ENCODE data around the gene SGPL1.
"Not testable (repeated sequence)": the region's sequence is repeated elsewhere in the genome, so short reads cannot be mapped to it uniquely, and the experiment has no call there.

The SGPL1 gene, protein sequence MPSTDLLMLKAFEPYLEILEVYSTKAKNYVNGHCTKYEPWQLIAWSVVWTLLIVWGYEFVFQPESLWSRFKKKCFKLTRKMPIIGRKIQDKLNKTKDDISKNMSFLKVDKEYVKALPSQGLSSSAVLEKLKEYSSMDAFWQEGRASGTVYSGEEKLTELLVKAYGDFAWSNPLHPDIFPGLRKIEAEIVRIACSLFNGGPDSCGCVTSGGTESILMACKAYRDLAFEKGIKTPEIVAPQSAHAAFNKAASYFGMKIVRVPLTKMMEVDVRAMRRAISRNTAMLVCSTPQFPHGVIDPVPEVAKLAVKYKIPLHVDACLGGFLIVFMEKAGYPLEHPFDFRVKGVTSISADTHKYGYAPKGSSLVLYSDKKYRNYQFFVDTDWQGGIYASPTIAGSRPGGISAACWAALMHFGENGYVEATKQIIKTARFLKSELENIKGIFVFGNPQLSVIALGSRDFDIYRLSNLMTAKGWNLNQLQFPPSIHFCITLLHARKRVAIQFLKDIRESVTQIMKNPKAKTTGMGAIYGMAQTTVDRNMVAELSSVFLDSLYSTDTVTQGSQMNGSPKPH

DNA sequence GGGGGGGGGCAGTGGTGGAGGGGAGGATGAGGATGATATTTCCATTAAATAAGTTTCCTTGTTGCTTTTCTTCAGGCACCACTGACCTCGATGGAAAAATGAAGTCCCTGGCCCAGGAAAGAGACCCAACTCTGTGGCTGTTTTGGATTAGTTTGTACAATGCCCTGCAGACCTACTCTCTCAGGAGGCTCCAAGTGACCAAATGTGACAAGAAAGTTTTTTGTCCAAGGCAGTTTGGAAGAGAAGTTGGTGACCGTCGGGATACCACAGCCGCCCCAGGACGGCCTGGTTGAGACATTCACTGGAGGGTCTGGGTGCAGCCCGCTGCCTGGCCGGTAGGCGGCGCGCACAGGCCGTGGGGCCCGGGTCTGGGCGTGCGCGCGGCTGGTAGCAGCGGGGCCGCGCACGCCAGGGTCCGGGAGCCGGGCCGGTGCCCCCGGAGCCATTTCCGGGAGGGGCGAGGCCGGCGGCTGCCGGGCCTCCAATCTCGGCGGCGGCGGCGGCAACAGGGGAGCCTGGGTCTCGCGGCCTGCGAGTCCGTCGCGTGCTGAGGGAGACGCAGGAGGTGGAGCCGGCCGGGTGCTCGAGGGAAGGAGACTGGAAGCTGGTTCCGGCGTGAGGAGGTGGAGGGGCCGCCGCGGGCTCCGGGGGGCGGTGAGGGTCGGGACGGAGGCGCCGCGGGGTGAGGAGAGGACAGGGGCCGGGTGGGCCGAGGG is at the start of gene SGPL1:
Gene SGPL1 (plus strand): TSS at position 445 of the 716 bp plus-strand sequence. CDS start 906 bp downstream, outside the sequence.
- in situ Hi-C loops (cut with MboI; ENCODE audit: low sequenced_read_pairs), result no loop called here

DNA sequence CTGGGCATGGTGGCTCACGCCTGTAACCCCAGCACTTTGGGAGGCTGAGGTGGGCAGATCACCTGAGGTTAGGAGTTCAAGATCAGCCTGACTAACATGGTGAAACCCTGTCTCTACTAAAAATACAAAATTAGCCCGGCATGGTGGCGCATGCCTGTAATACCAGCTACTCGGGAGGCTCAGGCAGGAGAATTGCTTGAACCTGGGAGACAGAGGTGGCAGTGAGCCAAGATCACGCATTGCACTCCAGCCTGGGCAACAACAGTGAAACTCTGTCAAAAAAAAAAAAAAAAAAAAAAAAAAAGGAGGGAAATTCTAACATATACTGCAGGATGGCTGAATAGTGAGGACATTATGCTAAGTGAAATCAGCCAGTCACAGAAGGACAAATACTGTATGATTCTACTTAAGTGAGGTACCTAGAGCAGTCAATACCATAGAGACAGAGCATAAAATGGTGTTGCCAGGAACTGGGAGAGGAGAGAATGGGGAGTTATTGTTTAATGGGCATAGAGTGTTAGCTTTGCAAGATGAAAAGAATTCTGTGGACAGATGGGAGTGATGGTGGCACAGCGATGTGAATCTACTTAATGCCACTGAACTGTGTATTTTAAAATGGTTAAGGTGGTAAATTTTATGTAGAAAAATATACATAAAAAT is 47.6 kb upstream of the SGPL1 start:
- in situ Hi-C loops (cut with MboI; ENCODE audit: low sequenced_read_pairs), result loop anchor here (10.0 kb wide), 1 partner anchor 223 kb away; no protein-coding TSS in a partner anchor

DNA sequence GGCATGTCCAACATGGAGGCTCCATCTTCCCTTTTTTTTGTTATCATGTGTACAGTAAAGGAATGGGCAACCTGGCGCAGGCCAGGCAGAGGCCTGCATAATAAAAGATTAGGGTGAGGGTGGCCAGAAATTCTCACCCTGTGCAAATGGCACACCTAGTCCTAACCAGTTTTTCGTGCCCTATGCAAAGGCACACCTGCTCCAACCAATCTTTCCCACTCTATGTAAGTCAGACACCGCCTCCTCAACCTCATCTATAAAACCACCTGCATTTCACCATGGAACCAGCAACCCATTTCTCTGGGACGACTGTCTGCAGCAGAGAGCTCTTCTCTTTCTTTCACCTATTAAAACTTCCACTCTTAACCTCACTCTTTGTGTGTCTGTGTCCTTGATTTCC is 46.6 kb upstream of the SGPL1 start:
- in situ Hi-C loops (cut with MboI; ENCODE audit: low sequenced_read_pairs), result loop anchor here (10.0 kb wide), 1 partner anchor 224 kb away; no protein-coding TSS in a partner anchor

DNA sequence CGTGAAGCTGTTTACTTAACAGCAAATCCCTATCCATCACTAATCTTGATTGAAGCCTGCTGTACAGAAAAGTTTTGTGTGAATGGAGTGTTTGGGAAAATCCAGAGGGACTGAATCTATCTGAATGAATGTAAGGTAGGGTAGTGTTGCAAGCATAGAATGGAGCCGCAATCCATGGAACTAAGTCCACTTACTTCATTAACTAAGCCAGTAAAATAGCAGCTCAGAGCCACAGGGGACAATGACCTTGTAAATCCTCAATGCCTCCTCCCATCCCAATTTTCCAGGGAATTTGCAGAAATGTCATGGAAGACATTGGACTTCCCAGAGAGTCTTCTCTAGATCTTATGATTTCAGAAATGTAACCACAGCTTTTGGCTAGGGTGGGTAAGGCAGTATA is 45.7 kb upstream of the SGPL1 start:
- in situ Hi-C loops (cut with MboI; ENCODE audit: low sequenced_read_pairs), result no loop called here

DNA sequence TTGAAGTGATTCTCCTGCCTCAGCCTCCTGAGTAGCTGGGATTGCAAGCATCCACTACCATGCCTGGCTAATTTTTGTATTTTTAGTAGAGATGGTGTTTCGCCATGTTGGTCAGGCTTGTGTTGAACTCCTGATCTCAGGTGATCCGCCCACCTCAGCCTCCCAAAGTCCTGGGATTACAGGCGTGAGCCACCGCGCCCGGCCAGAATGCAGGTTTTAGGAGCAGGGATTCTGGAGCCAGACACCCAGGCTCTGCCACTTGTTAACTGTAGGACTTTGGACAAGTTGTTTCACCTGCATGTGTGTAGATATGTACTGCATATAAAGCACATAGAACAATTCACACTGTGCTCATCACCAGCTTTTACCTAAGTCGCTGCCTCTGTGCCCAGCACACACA is 45.2 kb upstream of the SGPL1 start:
- in situ Hi-C loops (cut with MboI; ENCODE audit: low sequenced_read_pairs), result not testable (repeated sequence)

DNA sequence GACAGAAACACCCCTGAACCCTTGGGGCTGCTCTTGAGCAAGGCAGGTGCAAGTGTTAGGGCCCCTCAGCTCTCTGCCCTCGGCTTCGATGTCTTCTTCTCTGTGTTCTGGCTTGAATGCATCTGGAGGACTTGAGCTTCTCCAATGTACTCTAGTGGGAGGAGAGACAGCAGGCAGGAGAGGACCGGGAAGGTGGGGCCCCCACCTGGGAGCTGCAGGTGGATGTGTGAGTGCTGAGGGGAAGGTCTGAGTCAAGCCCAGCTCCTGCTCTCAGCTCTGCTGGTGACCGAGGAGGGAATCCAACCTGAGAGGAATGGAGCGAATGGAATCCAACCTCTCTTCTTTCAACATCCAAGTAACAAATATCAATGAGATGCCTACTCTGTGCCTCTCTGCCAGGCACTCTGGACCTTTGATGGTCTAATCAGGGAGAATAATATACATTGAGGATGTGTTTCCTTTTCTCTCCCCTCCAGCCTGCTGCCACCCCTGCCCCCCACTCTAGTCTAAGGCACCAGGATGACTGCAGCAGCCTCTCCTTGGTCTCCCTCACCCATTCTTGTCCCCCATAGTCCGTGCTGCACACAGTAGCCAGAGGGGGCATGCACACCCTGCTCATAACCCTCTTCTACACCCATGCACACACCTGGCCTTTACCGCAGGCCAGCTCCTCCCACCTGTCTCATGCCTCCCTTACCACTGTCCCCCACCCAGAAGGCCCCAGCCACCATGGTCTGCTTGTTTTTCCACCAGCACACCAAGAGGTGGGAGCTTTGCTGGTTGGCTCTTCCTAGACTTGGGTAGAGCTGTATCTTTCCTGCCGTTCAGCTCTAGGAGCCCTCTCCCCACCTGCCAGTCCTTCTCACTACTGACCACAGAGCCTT is 44.2 kb upstream of the SGPL1 start:
- in situ Hi-C loops (cut with MboI; ENCODE audit: low sequenced_read_pairs), result no loop called here

DNA sequence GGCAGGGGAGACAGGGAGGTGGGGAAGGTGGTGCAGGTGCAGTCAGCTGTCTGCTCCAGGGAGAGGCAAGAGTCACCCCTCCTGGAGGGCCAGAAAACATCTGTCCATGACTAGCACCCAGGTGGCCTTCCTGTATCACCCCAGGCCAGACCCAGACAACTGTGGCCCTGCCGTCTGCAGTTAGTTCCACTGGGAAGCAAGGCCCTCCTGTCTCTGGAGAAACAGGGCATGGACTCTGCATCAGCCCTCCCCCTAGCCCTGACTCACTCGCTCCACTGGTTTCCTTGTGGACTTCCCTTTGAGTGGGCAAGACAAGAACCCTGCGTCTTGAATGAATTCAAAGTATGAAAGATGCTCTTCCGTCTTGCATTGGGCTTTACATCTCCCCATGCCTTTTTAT is 43.1 kb upstream of the SGPL1 start:
- in situ Hi-C loops (cut with MboI; ENCODE audit: low sequenced_read_pairs), result no loop called here

DNA sequence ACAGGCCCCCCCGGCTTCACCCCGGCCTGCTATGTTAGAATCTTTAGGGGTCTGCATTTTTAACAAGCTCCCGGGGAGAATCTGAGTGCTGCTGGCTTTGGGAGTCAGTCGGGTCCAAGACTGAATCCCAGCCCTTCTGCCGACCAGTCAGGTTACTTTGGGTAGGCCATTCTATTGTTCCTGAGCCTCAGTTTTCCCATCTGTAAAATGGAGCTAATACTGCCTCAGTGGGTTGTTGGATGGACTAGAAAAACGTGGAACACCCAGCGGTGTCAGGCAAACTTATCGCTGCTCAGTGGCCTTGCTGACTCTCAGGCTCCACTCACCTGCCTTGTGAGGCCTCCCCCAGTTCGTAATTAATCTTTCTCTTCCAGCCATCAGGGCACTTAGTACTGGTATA is 42.3 kb upstream of the SGPL1 start:
- in situ Hi-C loops (cut with MboI; ENCODE audit: low sequenced_read_pairs), result no loop called here

DNA sequence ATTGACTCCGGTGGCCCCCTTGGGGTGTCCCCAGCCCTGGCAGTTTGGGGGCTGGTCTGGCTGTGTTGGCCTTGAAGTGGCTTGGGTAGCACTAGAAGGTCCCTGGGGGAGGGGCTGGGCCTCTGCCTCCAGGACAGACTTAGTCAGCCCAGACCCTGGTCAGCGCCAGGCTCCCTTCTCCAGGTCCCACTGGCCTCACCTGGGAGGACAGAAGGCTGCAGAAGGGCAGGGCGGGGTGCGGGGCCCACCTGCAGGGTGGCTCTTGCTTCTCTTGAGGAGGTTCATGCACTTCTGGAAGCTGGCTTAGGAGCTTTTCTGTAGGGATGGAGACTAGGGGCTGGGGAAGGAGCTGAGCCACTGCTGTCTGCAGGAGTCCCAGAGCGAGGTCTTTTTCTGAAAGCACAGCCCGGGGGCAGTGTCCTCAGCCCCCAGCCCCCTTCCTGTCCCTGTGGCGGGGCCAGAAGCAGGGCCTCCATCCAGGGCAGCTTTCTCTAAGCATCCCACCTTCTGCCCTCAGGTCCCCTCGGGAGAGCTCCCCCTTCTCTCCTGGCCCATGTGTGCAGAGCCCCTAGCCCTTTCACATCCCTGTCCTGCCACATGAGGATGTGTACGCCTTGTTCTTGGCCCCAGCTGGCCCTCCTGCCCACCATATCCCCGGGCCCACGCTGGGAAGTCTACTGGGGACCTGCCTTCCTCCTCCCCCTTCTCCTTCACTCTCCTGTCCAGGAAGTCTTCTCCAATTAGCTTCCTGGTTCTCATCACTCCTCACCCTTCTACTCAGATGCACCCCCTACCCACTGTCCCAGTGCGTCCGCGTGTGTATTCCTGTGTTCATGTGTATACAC is 41.6 kb upstream of the SGPL1 start:
- in situ Hi-C loops (cut with MboI; ENCODE audit: low sequenced_read_pairs), result no loop called here

DNA sequence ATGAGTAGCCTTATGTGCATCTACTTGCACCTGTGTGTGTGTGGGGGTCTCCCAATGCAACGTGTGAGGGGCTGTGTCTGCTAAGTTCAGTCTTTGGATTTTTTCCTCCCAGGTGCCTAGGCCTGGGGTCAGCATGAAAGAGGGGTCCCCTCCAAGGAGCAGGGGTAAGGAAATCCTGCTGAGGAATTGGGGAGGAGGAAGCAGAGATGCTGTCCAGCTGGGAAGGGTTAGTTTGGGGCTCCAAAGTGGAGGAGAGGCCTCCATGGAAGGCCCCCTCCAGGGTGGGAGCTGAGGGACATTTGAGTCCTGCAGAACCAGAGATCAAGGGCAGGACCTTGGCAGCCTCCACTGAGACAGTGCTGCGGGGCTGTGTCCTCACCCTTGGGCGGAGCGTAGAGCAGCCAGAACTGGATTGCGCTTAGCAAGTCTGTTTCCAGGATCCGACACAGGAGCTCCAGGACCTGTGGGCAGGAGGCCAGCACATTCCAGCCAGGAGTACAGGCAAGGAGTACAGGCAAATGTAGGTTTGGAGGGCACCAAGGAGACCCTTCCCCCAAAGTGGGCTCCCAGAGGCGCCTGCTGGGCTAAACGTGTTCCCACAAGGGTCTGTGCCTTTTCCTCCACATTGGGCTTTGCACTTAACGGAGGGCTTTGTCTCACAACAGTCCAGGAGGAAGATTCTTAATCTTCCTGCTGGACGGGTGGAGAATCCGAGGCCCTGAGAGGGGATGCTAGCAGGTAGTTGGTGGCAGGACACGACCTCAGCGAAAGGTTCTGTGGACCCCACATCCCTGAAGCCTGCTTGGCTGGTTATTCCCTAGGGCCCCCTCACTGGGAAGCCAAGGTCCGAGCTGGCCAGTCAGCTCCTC is 40.7 kb upstream of the SGPL1 start:
- in situ Hi-C loops (cut with MboI; ENCODE audit: low sequenced_read_pairs), result no loop called here

DNA sequence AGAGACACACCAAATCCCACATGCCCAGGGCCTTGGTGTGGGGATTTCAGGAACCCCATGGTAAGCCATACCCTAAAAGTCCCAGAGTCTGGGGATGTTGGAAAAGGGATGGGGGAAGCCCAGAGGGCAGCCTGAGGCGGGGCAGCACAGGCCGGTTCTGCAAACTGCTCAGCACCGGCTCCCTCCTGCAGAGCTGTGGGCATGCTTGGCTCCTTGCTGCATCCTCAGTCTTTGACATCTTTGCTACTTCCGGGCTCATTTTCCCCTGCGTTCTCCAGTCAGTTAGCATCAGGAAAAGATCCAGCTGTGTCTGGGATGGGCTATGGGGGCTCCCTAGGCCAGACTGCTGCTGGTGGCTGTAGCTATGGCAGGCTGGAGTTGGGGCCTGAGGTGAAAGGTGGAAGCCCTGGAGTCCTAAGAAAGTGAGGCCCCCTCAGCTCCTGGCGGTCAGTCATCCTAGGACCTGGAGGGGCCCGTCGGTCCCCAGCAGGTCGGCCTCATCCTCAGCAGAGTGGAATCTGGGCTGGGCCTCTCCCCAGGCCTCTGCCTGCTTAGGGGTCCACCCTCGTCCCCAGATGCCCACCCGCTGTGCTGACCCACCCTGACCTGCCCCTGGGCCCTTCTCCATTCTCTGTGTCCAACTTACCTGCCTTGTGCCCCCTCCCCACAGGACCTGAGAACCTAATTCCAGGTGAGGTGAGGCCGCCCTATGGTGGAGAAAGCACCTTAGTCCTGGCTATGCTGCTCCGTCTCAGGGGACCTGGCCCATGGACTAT is 39.9 kb upstream of the SGPL1 start:
- in situ Hi-C loops (cut with MboI; ENCODE audit: low sequenced_read_pairs), result no loop called here

DNA sequence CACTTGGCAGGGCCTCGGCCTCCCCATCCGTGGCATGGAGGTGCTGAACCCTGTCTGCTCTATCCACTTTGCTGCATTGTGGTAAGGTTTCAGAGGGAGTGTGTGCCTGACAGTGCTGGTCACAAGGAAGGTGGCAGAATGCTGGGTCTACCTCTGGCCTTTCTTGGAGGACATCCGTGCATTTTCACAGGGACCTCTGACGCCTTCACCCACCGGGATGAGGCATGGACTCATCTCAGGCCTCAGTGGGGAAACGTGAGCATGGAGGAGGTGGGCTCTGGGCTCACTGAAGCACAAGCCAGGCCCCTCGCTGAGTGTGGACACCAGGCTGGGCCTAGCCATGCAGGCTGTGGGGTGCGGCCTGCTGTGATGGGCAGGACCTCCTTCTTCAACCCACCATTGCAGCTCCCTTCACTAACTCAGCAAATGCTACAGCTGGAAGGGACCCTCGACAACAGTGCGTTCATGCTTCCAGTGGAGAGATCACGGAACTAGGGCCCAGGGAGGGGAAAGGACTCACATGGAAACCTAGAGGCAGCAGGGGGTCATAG is 39.2 kb upstream of the SGPL1 start:
- in situ Hi-C loops (cut with MboI; ENCODE audit: low sequenced_read_pairs), result no loop called here

DNA sequence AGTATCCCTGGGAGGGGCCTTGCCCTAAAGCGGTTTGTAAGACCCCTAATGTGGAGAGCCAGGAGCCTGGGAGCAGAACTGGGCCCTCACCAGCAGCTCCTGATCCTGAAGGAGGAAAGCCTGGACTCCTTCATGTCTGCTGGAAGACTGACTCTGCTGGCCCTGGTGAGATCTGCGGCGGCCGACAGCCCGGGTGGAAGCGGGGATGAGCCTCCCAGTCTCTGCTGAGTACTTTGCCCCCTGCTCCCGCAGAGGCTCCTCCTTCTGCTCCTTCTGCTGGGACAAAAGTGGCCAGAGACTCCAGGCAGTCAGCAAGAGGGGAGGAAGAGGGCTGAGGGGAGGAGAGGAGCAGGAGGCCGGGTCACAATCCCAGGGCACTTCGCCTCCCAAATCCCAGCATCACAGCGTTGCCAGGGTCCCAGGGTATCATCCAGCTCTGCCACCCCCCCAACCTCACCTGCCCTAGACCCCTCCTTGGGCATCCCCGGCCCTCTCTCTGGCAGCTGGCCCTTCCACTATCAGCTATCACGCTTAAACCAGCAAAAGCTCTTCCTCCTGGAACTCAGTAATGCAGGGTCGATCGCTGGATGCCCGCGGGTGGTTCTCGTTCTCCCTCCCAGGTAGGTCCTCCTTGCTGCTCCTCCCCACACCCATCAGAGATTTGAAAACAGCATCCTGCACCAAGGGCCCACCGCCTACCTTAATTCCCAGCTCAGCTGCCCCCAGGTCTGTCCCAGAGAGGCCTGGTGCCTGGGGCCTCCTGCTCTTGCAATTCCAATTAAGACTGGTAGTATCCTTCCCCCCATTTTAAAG is 38.5 kb upstream of the SGPL1 start:
- in situ Hi-C loops (cut with MboI; ENCODE audit: low sequenced_read_pairs), result no loop called here

DNA sequence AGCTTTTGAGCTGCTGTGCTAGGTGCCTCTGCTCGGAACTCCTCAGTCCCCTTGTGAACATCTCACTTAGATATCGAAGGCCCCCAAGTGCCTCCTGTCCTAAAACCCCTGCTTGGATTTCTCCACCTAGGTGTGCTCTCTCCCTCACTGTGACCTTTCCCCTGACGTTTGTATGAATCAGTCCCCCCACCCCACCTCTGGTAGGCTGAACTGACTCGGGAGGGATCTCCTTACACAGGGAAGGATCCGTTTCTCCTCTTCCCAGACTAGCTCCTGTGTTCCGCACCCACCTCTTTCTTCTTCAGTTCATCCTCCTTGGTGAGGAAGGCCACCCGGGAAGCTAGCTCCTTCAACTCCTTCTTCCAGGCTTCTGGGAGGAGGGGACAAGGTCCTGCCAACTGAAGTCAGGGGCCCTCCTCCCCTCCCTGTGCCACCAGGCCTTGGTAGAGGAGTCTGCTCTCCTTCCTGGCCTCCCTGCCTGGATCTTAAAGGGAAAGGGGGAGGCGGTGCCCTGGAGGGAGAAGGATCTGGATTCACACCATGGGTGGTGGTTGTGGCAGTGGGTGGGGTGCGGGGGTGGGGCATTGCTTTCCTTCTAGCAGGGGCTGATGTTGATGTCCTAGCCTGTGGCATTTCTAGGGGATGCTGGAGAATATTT is 37.4 kb upstream of the SGPL1 start:
- in situ Hi-C loops (cut with MboI; ENCODE audit: low sequenced_read_pairs), result no loop called here

DNA sequence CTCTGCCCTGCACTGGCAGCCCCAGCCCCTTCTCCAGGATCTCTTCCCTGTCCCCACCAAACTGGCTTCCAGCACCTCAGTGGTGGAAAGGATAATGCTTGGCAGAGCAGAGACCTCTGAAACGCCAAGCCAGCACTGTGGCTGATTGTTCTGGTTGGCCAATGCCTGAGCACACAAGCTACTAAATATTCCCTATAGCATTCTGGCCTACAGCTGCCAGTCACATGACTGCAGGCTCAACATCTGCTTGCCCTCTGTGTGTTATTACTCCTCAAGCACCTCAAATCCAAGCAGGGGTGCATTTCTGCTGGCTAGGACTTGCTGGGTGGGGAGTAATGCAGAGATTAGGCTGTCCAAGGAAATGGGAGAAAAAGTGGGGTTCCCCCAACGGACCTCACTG is 36.7 kb upstream of the SGPL1 start:
- in situ Hi-C loops (cut with MboI; ENCODE audit: low sequenced_read_pairs), result no loop called here
